VCaP (cell line): ENCODE data around the gene LILRB3.
A peak's percentile ranks its signal among the peaks of the same experiment; 100 is the strongest.

Experiments used
- H3K27ac ChIP-seq: fragments of 450-650 bp; 2 replicates; pipeline ENCODE4 v1.5.1; 2017
- TF ChIP-seq, protein P1 (sequence below): fragments of 450-650 bp; conservative IDR thresholded peaks from 2 replicates; pipeline ENCODE4 v1.5.1; 2017; ENCODE audit warnings: mild to moderate bottlenecking, moderate library complexity

The LILRB3 gene

GRCh38 chr19:54191011-54191810 is 31.6 kb downstream of the LILRB3 start, which contains the start of gene TSEN34:
TSS of gene TSEN34 (plus strand) at chr19:54191308. CDS start at chr19:54191365, 57 bp downstream.
- TF ChIP-seq, protein P1, sequence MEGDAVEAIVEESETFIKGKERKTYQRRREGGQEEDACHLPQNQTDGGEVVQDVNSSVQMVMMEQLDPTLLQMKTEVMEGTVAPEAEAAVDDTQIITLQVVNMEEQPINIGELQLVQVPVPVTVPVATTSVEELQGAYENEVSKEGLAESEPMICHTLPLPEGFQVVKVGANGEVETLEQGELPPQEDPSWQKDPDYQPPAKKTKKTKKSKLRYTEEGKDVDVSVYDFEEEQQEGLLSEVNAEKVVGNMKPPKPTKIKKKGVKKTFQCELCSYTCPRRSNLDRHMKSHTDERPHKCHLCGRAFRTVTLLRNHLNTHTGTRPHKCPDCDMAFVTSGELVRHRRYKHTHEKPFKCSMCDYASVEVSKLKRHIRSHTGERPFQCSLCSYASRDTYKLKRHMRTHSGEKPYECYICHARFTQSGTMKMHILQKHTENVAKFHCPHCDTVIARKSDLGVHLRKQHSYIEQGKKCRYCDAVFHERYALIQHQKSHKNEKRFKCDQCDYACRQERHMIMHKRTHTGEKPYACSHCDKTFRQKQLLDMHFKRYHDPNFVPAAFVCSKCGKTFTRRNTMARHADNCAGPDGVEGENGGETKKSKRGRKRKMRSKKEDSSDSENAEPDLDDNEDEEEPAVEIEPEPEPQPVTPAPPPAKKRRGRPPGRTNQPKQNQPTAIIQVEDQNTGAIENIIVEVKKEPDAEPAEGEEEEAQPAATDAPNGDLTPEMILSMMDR = no peak
- peak within 1 kb of the TSS; percentile 97 for H3K27ac ChIP-seq

GRCh38 chr19:54190503-54191010 is 32.2 kb downstream of the LILRB3 start:
- peak overlapping the region; percentile 97 for H3K27ac ChIP-seq

DNA sequence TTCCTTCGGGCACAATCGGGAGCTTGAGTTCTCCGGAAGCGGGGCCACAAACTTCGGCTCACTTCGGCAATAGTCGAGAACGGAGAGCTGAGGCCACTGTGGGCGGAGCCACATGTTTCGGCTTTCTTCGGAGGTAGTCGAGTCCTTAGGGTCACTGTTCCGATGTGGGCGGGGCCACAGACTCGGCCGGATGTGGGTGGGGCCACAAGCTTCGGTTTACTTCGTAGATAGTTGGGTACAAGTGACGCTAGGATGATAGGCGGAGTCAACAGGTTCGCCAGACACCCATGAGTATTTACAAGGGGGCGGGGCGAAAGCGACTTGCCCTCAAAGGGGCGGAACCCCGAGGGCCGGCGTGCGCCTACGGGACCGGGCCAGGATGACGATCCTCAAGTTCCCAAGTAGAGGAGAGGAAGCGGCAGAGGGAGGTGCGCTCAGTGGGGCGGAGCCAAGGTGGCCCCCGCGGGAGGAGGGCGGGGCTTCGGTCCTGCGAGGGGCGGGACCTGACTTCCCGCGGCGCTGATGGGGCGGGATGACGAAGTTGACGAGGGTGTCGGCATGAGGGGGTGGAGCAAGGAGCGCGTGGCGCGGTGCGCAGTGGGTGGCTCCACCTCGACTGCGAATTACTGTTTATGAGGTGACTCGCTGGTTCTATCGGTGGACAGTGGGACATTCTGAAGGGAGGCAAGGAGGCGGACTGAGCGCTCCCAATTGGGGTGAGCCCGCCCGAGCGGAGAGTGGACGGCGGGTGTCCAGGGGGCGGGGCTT is 32.9 kb downstream of the LILRB3 start:
- TF ChIP-seq, protein P1 = no peak
- H3K27ac ChIP-seq = peak overlapping the region; percentile 97

More at GRCh38 chr19:54190503-54191010, 32.2 kb downstream of the LILRB3 start:
- TF ChIP-seq, protein P1 = no peak

- TF ChIP-seq, protein P1 = peak; percentile 77
- H3K27ac ChIP-seq = peak within 1 kb of the TSS; percentile 97
These were observed 33.6 kb downstream of the LILRB3 start, which contains the start of gene MBOAT7 for GRCh38 chr19:54189145-54189734. TSS of gene MBOAT7 (minus strand) at chr19:54189580. CDS start at chr19:54188508, 1,072 bp downstream.

GRCh38 chr19:54188215-54188871 is 34.5 kb downstream of the LILRB3 start:
- TF ChIP-seq, protein P1 = no peak

DNA sequence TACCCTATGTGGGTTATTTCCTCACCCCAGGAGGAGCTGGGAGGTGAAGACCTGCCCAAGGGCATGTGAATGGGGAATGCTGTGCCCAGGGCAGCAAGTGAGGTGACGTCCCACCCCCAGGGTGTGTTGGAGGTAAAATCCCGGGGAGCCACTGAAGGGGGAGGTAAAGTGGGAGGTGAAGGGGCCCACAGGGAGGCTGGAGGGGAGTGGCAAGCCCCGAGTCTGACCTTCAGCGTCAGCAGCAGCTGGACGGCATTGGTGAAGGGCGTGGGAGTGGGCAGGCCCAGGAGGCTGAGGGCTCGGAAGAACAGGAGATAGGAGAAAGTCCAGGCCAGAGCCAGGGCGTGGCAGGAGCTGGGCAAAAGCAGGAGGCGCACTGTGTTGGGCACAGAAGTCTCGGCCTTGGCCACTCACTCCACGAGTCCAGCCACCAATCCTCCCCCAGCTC is 35.8 kb downstream of the LILRB3 start:
- H3K27ac ChIP-seq = peak overlapping the region; percentile 97; the same call in 1 of the 2 replicates
- TF ChIP-seq, protein P1 = no peak

More at GRCh38 chr19:54188215-54188871, 34.5 kb downstream of the LILRB3 start:
- peak overlapping the region; percentile 97 for H3K27ac ChIP-seq
